ENCODE measurements around the gene MTNR1B.

The MTNR1B gene

DNA sequence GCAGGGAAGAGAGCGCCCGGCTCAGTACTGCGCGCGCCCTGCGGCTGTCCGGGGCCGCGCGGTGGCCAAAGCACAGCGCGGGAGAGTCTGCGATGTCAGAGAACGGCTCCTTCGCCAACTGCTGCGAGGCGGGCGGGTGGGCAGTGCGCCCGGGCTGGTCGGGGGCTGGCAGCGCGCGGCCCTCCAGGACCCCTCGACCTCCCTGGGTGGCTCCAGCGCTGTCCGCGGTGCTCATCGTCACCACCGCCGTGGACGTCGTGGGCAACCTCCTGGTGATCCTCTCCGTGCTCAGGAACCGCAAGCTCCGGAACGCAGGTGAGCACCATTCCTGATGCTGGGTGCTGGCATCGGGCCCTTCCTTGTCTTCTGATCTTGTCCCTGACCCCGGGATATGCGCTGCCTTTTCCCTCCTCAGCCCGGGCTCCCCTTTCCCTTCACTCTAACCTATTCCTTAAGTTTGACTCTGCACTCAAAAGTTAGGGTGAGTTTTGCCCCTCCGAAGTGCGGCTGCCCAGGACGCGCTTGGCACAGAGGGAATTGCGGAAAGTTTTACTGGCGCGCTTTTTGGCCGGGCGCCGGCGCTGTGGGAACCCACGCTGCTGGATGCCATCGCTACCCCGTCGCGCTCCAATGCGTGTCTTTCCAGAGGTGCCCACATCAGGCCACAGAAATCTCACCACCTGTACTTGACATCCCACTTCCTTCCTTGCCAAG, at the start of gene MTNR1B:
Gene MTNR1B, plus strand, starts transcription at position 18 of the 714 bp plus-strand sequence. Its CDS starts 75 bp downstream, at position 93.
- peak; percentile 37 for DNase-seq (ENCODE audit: low spot score)

DNA sequence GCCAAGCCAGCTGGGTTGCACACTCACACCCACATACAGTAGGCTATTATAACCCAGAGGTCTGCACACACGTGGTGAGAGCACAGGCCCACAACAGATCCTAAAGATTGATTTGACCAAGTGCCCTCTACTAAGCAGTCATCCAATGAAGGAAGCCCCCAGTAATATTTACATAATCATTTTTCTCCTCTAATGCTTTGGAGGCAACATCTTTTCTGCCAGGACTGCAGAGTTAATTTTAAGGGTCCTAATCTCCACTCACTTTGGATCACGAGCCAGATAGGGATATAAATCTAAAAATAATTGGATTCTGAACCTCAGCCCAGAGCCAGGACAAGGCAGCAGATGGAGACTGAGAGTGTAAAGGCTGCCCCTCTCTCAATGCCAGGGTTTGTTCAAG, 49.1 kb upstream of the MTNR1B start:
- DNase-seq (ENCODE audit: low spot score): no peak

DNA sequence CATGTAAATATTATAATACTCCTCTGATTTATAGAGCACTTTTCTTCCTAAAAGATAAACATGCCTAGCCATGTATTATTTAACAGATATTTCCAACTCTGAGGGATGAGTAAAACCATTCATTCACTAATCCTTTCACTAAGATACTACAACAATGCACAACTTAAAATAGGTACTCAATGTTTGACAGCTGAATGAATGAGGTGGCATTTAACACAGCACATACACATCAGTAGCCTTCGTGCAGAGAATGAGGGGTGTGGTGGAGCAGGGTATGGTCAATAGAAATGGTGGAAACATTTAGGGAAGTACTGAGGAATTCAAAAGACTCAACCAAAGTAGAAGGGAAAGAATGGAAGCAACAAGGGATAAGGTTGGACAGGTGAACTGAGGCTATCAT, 46.7 kb upstream of the MTNR1B start:
- no peak for DNase-seq (ENCODE audit: low spot score)

DNA sequence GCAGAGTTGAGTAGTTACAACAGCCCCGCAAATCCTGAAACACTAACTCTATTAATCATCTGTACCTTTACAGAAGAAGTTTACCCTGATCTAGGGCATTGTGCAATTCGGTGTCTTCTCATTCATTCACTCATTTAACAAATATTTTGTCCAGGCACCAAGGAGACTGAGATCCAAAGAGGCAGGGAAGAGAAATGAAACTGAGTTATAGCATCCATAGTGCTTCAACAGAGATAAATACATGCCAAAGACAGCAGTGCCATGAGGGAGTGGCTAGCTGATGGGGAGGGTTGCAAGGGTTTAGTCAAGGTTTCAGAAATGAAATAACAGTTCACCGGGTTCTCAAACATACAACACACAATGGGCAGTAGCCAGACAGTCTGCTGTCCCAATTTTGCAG, 40.2 kb upstream of the MTNR1B start:
- DNase-seq (ENCODE audit: low spot score): no peak

DNA sequence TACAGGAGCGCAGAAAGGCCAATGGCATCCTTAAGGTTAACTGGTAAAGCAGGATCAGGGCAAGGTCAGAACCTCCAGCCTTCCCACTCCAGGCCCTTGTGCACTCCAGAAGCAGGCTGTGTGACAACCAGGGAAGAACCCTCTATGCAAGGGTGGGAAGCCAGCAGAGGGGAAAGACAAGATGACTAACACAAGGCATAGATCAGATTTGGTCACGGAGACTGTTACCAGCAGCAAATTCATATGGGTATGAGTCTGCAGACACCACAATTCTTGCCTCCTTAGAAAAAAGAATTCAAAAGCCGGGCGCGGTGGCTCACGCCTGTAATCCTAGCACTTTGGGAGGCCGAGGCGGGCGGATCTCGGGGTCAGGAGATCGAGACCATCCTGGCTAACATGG, 39.8 kb upstream of the MTNR1B start:
- DNase-seq (ENCODE audit: low spot score): no peak

DNA sequence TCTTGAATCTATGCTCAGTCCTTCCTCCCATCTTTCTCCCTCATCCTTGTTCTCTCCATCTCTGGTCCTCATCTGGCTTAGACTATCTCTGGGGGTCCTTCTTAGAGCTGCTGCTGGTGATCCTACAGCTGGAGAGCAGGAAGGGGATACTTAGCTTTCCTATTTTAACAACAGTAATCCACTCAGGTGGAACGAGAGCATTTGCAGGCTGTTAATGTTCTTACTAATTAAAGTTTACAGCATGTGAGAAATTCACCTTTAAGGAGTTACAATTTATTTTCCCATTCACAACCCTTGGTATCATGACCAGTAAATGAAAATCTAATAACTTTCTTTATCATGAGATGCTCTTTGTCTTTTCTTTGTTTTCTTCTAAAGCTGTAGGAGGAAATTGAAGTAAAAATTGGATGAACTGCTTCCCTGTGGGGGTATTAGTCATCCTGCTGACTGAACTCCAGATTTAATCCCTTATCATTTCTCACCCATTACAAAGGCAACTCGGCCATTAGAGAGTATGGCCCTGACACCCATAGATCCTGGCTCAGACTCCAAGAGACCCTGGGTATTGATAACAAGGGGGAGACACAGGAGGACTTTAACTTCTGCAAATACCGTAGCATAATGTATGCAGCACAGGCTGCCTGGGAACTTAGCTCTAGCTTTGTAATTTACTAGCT, 37.6 kb upstream of the MTNR1B start:
- no peak for DNase-seq (ENCODE audit: low spot score)

DNA sequence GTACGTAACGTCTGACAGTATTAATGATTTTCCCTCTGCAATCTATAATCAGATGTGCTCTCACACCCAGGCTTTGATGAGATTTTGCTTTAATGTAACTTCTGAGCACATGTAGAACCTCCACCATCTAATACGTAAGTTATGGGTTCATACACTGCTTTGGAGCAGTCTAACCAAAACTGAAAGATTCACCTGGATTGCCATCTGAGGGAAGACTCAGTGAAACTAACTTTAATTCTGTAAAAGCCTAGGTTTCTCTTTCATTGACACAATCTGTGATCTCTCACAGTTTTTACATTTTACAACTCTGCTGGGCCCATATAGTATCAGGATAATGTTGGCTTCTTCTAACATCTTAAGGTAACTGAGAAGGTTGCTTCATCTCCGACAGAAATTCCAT, 30.1 kb upstream of the MTNR1B start:
- no peak for DNase-seq (ENCODE audit: low spot score)

DNA sequence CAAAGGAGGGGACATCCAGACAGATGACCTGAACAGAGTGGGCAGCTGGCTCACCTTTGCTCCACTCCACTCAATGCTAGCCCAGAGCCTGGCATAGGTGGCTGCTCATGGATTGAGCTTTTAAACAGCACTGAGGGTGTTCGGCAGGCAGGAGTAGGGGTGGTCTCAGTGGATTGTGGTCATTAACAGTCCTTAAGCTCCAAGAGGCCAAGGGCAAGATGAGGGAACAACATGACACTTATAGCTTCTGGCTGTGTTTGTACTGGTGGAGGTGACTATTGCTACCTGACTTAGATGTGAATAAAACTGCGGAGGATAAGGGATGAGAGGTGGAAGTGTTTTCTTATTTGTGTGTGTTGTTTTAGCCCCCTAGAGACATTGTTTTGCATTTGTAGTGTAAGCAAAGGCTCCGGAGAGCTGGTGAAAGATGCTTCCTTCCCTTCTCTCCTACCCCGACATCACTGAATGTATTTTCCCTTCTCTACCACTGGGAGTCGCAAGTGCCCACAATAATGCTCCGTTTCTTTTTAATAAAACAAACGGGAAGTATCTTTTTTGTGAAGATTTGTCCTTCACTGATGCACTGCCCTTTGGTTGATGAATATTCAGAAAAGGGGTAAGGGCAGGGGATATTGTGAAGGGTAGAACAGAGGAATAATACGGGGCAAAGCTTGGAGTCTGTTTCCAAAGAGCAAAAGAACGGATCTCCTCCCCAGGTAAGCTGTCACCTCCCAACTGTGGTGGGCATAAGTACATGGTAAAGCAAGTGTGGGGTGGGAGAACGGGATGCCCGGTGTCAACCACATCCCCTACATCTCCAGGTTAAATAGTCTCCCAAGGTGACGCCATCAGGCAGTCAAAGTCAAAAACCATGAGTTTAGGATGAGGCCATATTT, 27.5 kb upstream of the MTNR1B start:
- DNase-seq (ENCODE audit: low spot score): peak; percentile 68

DNA sequence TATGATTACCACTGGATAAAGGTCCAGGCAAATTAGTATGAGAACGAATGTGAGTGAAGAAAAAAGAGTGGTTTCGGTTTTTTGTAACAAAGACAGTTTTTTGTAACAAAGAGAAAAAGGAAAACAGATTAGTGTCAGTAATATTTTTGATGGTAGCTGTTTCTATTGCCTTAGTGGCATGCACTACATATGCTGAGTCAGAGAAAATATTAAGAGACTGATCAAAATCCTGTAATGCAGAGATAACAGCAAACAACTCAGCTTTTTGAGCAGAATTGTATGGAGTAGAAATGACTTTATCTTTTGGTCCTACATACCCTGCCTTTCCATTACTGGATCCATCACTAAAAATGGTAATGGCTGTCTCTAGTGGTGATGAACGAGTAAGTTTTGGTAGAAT, 22.7 kb upstream of the MTNR1B start:
- no peak for DNase-seq (ENCODE audit: low spot score)

DNA sequence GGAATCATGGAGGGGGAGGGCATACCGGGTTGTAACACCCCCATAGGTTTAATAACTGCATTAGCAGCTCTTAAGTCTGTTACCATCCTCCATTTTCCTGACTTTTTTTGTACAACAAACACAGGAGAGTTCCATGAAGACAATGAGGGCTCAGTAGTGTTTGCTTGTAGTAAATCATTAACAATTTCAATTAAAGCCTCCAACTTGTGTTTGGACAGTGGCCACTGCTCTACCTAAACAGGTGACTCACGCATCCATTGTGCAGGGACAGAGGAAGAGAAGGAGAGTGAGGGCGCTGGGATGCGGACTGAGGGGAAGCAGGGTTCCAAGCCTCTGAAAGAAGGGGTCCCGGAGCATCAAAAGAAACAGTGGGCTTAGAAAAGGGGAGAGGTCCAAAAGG, 21.3 kb upstream of the MTNR1B start:
- no peak for DNase-seq (ENCODE audit: low spot score)

DNA sequence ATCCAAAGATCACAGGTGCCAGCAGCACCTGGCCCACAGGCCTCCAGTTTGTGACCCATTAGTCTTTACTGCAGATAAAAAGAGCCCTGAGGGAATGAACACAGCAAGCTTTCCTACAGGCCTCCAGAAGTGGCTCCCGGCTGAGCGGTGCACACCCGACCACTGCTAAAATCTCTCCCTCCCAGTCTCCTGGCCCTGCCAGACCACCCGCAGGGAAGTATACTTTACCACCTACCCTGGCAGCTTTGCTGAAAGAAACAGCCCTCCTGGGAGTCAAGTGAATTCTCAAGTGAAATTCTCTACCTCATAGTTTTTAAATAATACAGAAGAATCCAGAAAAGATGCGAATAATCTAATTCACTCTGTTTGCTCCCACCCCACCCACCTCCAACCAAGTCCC, 15.4 kb upstream of the MTNR1B start:
- no peak for DNase-seq (ENCODE audit: low spot score)

DNA sequence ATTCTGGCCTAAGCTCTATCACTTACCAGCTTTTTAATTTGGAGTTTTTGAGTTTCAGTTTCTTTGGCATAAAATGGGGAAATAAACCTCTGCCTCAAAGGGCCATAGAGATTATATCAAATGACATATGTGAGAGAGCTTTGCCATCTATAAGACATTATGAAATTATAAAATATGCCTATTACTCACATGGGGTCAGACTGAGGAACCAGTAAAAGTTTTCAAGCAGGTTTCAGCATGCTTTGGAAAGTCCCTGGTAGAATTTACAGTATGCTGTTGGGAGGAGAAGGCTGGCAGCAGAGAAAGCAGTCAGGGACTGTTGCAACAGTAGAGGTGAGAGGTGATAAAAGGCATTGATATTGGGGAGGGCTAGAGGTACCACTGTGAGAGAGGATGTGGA, 13.6 kb upstream of the MTNR1B start:
- no peak for DNase-seq (ENCODE audit: low spot score)

DNA sequence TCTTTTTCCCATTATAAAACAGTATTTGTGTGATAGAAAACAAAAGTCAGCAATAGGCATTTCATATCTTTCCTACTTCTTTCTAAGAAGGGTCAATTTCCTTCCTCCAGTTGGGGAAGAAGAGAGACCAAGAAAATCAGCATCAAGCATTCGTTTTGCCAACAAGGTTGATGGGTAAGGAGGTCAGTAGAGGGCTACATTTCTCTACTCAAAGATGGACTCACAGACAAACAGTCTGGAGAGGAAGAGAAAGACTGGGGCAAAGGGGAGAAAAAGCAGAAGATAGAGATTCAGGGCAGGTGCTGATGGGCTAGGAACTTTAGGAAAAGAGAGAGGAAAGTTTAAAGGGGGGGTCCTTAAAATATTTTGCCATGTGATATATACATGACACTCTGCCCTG, 8.6 kb upstream of the MTNR1B start:
- no peak for DNase-seq (ENCODE audit: low spot score)

DNA sequence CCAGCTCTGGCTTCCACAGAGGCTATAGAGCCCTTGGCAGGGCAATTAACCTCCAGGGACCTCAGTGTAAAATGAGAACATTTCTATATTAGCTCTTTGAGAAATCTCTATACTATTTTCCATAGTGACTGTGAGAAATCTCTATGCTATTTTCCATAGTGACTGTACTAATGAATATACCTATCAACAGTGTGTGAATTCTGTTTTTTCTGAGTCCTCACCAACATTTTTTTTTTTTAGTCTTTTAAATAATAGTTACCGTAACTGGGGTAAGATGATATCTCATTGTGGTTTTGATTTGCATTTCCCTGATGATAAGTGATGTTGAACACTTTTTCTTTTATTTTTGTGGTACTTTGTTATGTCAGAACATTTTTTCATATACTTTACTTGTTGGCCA, 7.0 kb upstream of the MTNR1B start:
- no peak for DNase-seq (ENCODE audit: low spot score)

DNA sequence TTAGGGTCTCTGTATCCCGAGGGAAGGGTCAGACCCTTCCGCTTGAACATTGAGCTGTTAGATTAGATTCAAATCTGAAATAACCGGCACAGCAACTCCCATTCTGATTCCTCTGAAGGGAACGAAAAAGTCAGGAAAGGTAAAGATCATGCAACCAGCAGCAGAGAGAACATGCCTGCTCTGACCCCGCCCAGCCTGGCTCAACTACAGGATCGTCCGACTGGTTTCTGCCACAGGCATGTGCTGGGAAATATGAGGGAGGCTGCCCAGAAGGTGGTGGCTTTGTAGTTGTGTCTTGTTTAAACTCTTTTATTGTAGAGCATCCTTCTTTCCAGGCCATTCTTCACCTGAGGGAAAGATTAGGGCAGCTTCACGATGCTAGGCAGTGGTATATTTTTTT, 5.0 kb upstream of the MTNR1B start:
- DNase-seq (ENCODE audit: low spot score): no peak

DNA sequence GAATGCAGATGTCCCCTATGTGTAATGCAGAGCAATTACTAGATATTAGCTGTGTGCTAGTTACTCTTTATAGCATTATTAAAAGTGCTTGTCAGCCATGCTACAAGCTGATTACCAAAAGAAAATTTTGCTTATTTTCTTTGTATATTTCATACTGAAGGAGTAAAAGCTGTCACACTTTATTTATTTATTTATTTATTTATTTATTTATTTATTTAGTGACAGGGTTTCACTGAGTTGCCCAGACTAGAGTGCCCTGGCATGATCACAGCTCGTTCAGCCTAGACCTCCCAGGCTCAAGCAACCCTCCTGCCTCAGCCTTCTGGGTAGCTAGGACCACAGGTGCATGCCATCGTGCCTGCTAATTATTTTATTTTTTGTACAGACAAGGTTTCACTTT, 4.3 kb upstream of the MTNR1B start:
- DNase-seq (ENCODE audit: low spot score): no peak

DNA sequence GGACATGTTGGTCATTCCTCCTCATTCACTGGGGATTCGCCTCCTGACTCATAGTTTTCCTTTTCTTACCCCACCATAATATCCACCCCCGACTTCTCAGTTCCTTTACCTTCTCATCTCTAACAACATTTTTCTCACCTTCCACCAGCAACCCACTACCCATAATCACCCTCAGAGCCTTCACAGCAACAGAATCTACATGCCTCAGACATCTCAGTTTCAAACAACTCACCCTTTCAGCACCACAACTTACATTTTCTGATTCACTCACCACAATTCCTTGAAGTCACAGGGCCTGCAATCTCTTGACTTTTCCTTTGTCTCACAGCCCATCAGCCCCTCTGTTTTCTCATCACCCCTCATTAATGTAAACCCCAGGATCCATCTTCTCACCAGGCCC, 2.3 kb upstream of the MTNR1B start:
- DNase-seq (ENCODE audit: low spot score): no peak

DNA sequence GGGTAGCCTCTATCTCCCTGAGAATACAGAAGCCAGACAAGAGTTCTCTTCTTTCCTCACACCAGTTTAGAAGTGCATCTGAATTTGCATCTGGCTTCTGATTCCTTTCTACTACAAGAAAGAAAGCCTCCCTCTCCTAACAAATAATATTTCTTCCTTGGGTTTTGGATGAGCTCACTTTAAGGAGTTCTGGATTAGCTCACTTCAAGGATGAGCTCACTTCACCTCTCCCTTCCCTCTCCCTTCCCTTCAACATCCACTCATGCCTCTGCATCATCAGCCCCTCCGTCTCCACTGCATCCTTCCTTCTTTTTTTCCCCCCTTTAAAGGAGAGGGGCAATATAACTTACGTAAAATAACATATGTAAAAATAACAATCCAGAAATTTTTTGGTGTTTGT, 1.6 kb upstream of the MTNR1B start:
- no peak for DNase-seq (ENCODE audit: low spot score)

DNA sequence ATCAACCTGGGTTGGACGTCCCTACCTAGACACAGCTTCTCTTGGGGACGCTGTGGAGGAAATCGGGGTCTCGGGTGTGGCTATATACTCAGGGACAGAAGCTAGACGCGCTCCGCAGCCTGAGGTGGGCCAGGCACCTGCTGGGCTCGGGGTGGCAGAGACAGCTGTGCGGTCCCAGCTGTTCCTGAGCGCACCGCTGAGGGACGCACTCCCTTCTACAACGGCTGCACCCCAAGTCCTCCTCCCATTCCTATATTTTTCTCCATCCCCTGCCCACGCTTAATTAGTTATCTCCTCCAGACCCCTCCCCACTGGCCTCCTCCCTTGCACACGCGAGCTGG, 188 bp upstream of the MTNR1B start:
- DNase-seq (ENCODE audit: low spot score): no peak

DNA sequence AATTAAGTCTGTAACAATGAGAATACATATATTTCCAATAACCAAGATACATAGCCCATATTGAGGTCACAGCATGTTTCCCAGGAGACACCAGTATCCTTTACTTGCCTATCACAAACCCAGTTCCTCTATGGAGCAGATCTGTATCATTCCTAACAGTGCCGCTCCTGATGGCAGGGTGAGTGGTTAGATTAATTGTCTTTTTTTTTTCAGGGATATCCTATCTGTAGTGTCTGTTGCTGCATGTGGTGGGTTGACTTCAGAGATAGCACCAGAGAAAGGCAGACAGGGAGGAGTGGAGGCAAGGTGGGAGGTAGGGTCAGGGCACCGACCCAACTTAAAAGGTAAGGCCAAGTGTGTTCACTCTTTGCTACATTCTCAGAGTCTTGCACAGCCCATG, 2.8 kb downstream of the MTNR1B start:
- DNase-seq (ENCODE audit: low spot score): no peak

DNA sequence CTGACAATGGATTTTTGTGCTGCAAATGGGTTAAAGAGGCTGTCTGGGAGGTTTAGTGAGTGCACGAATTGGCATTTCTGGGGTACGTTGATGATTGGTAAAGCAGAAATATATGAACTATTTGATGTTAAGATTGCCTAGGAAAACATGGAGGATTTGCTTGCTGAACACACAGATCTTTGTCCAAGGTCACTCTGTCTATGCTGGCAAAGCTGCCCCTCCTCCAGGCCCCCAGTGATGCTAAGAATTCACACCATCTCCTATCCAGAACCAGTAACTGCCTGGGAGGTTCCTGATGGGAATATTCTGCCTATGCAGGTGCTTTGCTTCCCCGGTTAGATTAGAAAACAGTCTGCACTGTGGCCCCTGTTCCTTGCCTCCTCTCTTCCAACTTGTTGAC, 5.8 kb downstream of the MTNR1B start:
- no peak for DNase-seq (ENCODE audit: low spot score)

DNA sequence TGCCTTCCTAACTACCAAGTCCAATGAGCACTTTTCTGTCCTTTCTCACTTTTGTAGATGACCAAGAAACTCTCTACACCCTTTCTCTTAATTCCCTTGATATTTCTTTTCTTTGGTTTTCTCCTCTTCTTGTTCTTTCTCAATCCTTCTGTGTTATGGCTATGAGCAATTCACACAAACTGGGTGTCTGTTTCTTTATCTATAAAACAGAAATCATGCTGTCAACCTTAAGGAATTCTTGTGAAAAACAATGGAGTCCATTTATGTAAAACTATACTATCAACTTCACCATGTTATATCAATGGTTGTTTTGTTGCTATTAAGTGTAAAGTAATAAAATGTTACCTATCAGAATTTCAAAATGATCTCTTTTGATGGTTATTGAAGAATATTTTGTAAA, 7.2 kb downstream of the MTNR1B start:
- DNase-seq (ENCODE audit: low spot score): no peak

DNA sequence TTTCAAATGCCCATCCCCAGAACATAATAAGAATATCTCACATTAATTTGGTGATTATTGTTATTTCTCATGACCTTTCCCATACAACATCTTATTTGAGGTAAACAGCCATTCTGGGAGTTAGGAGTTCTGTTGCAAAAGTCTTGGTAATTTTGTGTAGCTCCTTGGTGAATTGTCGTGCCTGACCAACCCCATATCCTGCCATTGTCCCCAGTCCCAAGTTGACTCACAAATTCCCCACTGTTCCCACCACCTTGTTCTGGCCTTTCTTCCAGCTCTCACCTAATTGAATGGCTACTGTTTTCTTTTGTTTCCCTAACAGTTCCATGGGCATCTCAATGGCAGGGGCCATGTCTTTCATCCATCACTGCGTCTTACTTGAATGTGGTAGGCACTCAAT, 8.0 kb downstream of the MTNR1B start:
- DNase-seq (ENCODE audit: low spot score): no peak

Measured in AG08396 (cell line).